Measurements from ENCODE around the gene STING1.

DNA sequence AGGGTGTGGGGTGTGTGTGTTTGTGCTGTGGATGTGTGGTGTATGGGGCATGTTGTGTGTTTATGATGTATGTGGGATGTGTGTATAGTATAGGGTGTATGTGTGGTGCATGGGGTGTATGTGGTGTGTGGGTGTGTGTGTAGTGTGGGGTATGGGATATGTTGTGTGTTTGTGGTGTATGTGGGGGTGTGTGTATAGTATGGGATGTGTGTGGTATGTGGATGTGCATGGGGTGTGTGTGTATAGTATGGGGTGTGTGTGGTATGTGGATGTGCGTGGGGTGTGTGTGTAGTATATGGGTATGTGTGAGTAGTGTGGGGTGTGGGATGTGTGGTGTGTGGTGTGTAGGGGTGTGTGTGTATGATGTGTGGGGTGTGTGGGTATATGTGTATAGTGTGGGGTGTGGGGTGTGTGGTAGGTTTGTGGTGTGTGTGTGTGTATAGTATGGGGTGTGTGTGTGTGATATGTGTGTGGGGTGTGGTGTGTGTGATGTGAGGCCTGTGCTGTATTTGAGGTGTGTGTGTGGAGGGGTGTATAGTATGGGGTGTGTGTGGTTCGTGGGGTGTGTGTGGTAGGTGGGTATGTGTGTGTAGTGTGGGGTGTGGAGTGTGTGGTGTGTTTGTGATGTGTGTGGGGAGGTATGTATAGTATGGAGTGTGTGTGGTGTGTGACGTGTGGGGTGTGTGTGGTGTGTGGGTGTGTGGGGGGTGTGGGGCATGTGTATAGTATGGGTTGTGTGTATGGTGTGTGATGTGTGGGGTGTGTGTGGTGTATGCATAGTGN lies 30.5 kb downstream of the STING1 start:
- TF ChIP-seq, protein P1, sequence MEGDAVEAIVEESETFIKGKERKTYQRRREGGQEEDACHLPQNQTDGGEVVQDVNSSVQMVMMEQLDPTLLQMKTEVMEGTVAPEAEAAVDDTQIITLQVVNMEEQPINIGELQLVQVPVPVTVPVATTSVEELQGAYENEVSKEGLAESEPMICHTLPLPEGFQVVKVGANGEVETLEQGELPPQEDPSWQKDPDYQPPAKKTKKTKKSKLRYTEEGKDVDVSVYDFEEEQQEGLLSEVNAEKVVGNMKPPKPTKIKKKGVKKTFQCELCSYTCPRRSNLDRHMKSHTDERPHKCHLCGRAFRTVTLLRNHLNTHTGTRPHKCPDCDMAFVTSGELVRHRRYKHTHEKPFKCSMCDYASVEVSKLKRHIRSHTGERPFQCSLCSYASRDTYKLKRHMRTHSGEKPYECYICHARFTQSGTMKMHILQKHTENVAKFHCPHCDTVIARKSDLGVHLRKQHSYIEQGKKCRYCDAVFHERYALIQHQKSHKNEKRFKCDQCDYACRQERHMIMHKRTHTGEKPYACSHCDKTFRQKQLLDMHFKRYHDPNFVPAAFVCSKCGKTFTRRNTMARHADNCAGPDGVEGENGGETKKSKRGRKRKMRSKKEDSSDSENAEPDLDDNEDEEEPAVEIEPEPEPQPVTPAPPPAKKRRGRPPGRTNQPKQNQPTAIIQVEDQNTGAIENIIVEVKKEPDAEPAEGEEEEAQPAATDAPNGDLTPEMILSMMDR (IDR thresholded peaks at IDR 0.05): no peak
- TF ChIP-seq POLR2A (IDR thresholded peaks at IDR 0.05): no peak

Data from heart left ventricle (tissue), 13 donors.